IPS DF 4.7 (cell line): Measurements from ENCODE around the gene ANKRD42.
"Not testable (repeated sequence)": the region's sequence is repeated elsewhere in the genome, so short reads cannot be mapped to it uniquely, and the experiment has no call there.

Source experiments
- DNase-seq: peaks from one replicate; pipeline ENCODE4 v3.0.0-alpha.2; 2013; ENCODE audit warnings: low spot score; ENCODE audit errors: extremely low read depth

Gene ANKRD42

GRCh38 chr11:83238111-83238510 is 44.6 kb downstream of the ANKRD42 start:
- DNase-seq, result no peak

GRCh38 chr11:83241291-83241946 is 47.9 kb downstream of the ANKRD42 start:
- peak; percentile 51 for DNase-seq

- no peak for DNase-seq
Observed at GRCh38 chr11:83249445-83249844, 55.9 kb downstream of the ANKRD42 start.

- no peak for DNase-seq
Observed at GRCh38 chr11:83249972-83250593, 56.6 kb downstream of the ANKRD42 start.

GRCh38 chr11:83252266-83252665 is 58.8 kb downstream of the ANKRD42 start:
- no peak for DNase-seq

GRCh38 chr11:83252941-83253340 is 59.4 kb downstream of the ANKRD42 start:
- no peak for DNase-seq

GRCh38 chr11:83255366-83255765 is 61.9 kb downstream of the ANKRD42 start:
- no peak for DNase-seq

GRCh38 chr11:83256602-83257340 is 63.3 kb downstream of the ANKRD42 start:
- no peak for DNase-seq

- DNase-seq, result no peak
Observed at GRCh38 chr11:83257761-83258168, 64.3 kb downstream of the ANKRD42 start.

- no peak for DNase-seq
Observed at GRCh38 chr11:83259559-83259958, 66.0 kb downstream of the ANKRD42 start.

- no peak for DNase-seq
Observed at GRCh38 chr11:83265331-83265730, 71.8 kb downstream of the ANKRD42 start.

- DNase-seq, result not testable (repeated sequence)
Observed at GRCh38 chr11:83269080-83269479, 75.6 kb downstream of the ANKRD42 start.

- not testable (repeated sequence) for DNase-seq
Observed at GRCh38 chr11:83271734-83272133, 78.2 kb downstream of the ANKRD42 start.

- no peak for DNase-seq
Observed at GRCh38 chr11:83272627-83273026, 79.1 kb downstream of the ANKRD42 start.

GRCh38 chr11:83275888-83276641 is 82.6 kb downstream of the ANKRD42 start:
- no peak for DNase-seq

GRCh38 chr11:83278351-83278750 is 84.8 kb downstream of the ANKRD42 start:
- DNase-seq, result no peak

GRCh38 chr11:83280256-83280655 is 86.7 kb downstream of the ANKRD42 start:
- DNase-seq, result no peak

GRCh38 chr11:83282084-83282716 is 88.7 kb downstream of the ANKRD42 start:
- no peak for DNase-seq

GRCh38 chr11:83284501-83285150 is 91.1 kb downstream of the ANKRD42 start:
- DNase-seq, result no peak

GRCh38 chr11:83285151-83285770 is 91.7 kb downstream of the ANKRD42 start:
- DNase-seq, result no peak
